Measurements from ENCODE around the gene ZFY. TPM values are rescaled to one million over a fixed set of nuclear protein-coding genes. Genes with fewer than 3 reads are reported as not detected.
"Not testable (repeated sequence)": the region's sequence is repeated elsewhere in the genome, so short reads cannot be mapped to it uniquely, and the experiment has no call there.

Gene ZFY
- total RNA-seq, 1 donor from 2014 or later: not detected

DNA sequence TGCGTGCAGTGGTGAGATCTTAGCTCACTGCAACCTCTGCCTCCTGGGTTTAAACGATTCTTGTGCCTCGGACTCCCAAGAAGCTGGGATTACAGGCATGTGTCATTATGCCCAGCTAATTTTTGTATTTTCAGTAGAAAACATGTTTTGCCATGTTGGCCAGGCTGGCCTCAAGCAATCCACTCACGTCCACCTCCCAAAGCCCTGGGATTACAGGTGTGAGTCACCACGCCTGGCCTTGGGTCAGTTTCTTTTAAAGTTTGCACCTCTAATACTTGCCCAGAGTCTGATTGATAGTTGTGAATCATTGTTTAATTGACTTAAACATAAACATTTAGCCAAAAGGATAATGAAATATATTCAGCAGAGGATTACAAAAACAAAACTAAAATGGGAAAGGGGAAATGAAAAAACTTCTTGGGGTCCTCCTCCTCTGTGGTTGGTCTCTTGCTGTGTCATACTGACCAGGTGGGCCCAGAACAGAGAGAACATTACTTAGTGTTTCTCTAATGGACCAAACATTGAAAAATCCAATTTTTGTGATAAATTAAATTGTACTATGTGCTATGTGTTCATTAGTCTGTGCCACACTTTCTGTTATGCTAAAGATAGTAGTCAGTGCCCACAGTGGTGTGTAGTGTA lies 38.0 kb downstream of the ZFY start:
- DNase-seq (ENCODE audit: low read depth in 2 of 2): peak in 1 of 2 donors; percentile 0

DNA sequence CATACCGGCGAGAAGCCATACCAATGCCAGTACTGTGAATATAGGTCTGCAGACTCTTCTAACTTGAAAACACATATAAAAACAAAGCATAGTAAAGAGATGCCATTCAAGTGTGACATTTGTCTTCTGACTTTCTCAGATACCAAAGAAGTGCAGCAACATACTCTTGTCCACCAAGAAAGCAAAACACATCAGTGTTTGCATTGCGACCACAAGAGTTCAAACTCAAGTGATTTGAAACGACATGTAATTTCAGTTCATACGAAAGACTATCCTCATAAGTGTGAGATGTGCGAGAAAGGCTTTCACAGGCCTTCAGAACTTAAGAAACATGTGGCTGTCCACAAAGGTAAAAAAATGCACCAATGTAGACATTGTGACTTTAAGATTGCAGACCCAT lies 44.1 kb downstream of the ZFY start:
- no peak for DNase-seq (ENCODE audit: low read depth in 2 of 2)

DNA sequence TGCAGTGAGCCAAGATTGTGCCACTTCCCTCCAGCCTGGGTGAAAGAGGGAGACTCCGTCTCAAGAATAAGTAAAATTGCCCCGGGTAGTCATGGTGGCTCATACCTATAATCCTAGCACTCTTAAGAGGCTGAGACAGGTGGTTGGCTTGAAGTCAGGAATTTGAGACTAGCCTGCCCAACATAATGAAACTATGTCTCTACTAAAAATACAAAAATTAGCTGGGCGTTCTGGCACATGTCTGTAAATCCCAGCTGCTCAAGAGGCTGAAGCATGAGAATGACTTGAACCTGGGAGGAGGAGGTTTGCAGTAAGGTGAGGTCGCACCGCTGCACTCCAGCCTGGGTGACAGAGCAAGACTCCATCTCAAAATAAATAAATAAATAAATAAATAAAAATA lies 49.3 kb downstream of the ZFY start:
- no peak for DNase-seq (ENCODE audit: low read depth in 2 of 2)

DNA sequence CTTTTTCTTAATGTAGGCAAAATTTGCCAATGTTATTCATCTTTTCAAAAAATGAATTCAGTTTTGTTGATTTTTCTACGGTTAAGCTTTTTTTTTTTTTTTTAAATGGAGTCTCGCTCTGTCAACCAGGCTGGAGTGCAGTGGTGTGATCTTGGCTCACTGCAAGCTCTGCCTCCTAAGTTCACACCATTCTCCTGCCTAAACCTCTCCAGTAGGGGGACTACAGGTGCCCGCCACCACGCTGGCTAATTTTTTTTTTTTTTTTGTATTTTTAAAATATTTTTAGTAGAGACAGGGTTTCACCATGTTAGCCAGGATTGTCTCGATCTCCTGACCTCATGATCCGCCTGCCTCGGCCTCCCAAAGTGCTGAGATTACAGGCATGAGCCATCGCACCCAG lies 52.0 kb downstream of the ZFY start:
- DNase-seq (ENCODE audit: low read depth in 2 of 2): not testable (repeated sequence)

DNA sequence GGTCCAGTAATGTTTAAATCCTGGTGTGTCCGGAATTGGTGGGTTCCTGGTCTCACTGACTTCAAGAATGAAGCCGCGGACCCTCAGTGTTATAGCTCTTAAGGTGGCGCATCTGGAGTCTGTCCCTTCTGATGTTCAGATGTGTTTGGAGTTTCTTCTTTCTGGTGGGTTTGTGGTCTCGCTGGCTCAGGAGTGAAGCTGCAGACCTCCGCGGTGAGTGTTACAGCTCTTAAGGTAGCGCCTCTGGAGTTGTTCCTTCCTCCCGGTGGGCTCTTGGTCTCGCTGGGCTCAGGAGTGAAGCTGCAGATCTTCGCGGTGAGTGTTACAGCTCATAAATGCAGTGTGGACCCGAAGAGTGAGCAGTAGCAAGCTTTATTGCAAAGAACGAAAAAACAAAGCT lies 62.2 kb downstream of the ZFY start:
- not testable (repeated sequence) for DNase-seq (ENCODE audit: low read depth in 2 of 2)

DNA sequence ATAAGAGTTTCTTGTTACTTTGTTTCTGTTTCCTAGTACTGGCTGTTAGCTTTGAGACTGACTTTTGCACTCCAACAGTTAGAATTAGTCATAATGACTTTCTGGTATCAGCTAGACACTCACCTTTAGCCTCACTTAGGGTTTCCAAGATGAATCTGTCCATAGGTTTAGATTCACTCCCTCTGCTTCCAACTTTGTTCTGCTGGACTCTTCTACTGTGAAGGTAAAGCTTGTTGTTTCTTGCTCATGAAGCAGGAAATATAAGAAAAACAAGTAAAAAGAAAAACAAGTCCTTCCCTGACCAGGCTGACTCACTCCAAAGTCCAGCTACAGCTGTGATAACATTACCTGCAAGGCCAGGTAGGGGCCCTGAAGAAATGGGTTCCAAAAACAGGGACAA lies 67.0 kb downstream of the ZFY start:
- DNase-seq (ENCODE audit: low read depth in 2 of 2): peak in 1 of 2 donors; percentile 36

DNA sequence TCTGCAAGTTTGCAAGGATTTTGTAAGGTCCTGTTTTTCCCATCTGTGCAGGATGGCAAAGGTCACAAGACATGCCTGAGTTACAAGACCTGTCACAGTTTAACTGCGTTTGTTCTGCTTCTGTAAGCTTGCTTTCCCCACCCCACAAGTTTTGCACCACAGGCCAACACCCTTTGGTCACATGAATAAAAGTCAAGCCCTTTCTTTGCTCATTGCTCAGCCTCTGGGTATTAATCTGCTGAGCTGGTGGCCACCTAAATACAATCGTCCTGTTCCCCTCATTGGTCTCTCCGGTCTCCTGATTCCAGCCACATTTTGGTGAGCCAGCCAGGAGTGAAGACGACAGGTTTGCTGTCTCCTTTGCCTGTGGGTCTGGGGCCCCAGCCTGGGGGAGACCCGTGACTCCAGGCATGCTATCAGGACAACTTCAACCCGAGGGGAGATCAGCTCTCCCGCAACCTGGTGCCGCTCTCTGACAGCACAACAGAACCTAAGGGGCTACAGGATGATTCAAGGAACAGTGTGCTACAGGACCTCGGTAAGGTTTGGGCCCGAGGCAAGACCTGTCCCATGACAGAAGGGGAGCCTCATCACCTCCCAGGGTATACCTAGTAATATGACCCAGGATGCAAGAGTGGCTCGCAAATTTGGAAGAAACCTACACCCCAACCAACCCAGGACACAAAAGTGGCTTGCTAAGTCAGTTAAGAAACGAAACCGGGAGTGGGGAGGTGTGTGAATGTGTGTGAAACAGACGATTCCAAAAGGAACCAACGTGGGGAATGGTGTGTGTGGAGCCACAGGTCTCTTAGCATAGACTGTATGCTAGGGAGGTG lies 67.7 kb downstream of the ZFY start:
- peak in 1 of 2 donors; percentile 19 for DNase-seq (ENCODE audit: low read depth in 2 of 2)

DNA sequence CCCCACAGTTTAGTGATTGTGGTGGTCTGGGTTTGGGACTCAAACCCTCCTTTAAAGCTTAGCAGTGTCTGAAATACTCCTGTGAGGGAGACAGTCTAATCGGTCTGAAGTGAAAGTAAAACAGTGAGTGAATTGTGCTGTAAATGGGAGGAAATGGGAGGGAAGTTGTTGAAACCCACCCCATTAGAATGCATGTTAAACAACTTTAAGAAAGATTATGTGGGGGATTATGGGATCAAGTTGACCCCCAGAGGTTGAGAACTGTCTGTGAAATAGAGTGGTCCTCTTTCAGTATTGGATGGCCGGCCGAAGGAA lies 68.3 kb downstream of the ZFY start:
- peak in 1 of 2 donors; percentile 21 for DNase-seq (ENCODE audit: low read depth in 2 of 2)

DNA sequence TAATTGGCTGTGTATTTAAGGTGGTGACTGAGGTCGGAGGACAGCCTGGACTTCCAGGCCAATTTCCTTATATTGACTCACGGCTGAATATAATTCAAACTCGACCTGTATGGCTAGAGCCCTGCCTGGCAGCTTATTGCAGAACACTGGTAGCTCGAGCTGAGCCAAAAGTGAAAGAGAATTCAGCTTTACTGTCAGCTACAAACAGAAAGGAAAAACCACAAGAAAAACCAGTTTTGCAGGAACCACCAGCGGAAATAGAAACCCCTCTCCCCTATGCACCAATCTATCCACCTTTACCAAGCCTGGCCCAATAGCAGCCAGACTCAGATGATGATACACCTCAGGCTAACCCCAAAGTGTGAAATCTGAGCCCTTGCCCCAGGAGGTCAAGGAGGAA lies 68.7 kb downstream of the ZFY start:
- DNase-seq (ENCODE audit: low read depth in 2 of 2): peak in 1 of 2 donors; percentile 47

DNA sequence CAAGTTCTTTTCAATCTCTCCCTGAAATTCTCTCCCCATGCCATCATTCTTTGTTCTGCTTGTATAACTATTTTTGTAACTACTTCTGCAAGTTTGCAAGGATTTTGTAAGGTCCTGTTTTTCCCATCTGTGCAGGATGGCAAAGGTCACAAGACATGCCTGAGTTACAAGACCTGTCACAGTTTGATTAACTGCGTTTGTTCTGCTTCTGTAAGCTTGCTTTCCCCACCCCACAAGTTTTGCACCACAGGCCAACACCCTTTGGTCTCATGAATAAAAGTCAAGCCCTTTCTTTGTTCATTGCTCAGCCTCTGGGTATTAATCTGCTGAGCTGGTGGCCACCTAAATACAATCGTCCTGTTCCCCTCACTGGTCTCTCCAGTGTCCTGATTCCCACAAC lies 70.8 kb downstream of the ZFY start:
- DNase-seq (ENCODE audit: low read depth in 2 of 2): not testable (repeated sequence)

DNA sequence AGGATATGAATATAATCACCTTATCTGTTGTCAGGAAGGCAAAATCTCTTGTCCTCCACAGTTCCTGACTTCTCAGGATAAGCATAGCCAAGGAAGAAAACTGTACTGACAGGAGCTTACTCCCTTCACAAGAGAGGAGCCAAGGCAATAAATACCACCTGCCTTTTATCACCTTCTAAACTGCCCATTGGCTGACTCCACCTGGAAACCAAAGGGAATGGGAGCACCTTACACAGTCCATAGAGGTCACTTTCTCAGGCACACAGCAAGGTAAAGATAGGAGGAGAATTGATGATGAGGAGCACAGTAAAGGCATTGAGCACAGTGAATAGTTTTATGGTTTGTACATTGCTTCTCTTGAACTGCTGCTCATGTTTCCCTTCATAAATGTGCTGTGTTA lies 72.8 kb downstream of the ZFY start:
- DNase-seq (ENCODE audit: low read depth in 2 of 2): no peak

DNA sequence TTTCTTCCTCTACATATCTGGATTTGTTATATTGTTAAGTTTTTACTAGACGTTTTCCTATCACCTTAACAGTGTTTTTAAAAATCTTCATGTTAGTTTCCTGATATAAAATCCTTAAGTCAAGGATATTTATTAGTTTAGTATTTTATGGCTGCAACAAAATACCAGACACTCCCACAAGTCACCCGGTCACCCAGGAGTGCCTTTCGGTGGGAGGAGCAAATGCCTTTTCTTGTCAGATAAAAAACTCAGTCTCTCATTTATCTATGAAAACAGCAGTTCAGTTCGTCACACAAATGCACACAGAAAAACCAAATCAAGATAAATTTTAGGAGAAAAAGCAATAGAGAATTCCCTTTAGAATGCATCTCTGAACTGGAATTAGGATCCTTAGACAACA lies 77.0 kb downstream of the ZFY start:
- DNase-seq (ENCODE audit: low read depth in 2 of 2): no peak

DNA sequence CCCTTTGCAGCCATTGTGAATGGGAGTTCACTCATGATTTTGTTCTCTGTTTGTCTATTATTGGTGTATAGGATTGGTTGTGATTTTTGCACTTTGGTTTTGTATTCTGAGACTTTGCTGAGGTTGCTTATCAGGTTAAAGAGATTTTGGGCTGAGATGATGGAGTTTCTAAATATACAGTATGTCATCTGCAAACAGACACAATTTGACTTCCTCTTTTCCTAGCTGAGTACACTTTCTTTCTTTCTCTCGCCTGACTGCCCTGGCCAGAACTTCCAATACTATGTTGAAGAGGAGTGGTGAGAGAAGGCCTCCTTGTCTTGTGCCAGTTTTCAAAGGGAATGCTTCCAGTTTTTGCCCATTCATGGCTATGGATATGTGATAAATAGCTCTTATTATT lies 81.4 kb downstream of the ZFY start:
- DNase-seq (ENCODE audit: low read depth in 2 of 2): no peak

DNA sequence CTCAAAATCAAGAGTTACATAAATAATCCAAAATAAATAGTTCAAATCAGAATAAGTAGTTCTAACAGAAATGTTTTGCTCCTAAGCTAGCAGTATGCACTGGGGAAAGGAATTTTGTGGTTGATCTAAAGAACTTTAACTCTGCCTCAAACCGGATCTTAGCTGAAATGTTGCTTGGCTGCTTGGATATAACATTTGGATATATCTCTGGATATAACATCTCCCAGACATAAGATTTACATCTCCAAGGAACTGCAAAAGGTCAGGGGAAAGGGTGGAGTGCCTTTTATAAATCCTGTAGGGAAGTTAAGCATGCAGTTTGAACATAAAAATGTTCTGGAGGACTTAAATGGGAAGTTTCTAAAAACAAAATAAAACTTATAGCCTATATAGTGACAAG lies 83.4 kb downstream of the ZFY start:
- DNase-seq (ENCODE audit: low read depth in 2 of 2): no peak

DNA sequence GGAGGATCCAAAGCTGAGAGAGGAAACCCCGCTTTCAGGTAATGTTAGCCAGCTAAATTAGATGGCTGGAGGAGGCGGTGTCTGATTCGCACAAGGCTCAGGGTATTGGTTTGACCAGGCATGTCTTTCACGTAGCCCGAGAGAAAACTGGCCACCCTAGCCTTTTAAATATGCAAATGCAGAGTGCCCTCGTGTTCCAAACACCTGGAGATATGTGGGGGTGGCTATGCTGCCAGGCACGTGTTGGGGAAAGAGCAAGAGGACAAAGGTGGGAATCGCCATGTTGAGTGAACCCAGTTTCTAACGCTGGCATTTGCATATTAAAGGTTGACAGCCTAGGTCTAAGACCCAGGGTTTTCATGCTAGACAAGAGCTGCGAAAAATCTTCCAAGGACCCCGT lies 84.4 kb downstream of the ZFY start:
- DNase-seq (ENCODE audit: low read depth in 2 of 2): no peak

DNA sequence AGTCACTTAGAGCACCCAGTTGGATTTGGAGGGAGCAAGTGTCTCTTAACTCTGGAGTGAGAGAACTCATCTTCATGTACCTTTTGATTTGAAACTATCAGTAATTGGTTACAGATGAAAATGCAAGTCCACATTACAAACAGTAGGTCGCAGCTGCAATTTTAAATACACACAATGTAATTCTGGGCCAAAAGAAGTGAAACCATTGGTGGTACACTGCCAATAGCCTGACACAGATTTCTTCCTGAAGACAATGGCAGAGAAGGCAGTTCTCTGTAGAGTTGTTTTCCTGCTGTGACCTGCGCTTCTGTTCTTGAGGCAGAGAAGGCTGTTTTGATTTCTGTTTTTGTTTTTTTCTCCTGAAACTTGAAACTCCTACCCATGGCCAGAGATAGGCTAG lies 86.0 kb downstream of the ZFY start:
- DNase-seq (ENCODE audit: low read depth in 2 of 2): no peak

DNA sequence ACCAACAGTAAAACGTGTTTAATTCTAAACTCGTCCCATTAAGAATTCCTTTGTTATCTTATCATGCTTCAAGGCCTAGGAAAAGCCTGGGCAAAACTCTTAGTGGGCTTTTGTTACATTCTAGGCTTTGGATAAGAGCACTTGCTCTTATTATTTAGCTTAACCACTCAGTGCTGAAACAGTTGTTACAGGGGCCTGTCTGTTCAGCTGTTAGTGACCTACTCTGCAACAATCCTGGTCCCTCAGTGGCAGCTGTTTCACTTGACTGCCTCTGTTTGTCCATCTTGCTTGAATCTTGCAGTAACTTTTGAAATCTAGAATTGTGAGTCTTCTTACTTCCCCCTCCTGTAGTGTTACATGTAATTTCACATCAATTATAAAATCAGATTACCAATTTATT lies 88.4 kb downstream of the ZFY start:
- no peak for DNase-seq (ENCODE audit: low read depth in 2 of 2)

DNA sequence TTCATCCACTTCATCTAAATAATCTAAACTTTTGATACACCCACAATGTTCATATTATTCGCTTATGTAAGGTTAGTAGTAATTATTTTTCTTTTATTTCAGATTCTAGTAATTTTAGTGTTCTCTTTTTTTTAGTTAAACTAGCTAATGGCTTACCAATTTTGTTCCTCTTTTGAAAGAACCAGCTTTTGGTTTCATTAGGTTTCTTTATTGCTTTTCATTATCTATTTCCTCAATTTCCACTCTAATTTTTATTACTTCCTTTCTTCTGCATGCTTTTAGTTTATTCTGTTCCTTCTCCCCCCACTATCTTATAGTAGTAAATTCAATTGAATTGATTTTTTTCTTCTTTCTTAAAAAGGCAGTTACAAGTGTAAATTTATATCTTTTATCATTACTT lies 90.2 kb downstream of the ZFY start:
- no peak for DNase-seq (ENCODE audit: low read depth in 2 of 2)

Other genes starting within 250 kb of the ZFY start
- gene SRY, start 147.7 kb upstream of the ZFY start, total RNA-seq: not detected in 2 replicates
- gene RPS4Y1, start 93.8 kb upstream of the ZFY start, total RNA-seq: not detected in 2 replicates